ENCODE data around the gene ANO1. TPM values are rescaled to one million over a fixed set of nuclear protein-coding genes. Genes with fewer than 3 reads are reported as not detected.

Gene ANO1
- total RNA-seq, 1 experiment from 2014 or later: 0.86 TPM

- DNase-seq (ENCODE audit: low read depth): no peak
These were observed 59.3 kb downstream of the ANO1 start for GRCh38 chr11:70137383-70137782.

GRCh38 chr11:70138403-70138802 is 60.3 kb downstream of the ANO1 start:
- no peak for DNase-seq (ENCODE audit: low read depth)

GRCh38 chr11:70139785-70140410 is 61.8 kb downstream of the ANO1 start:
- DNase-seq (ENCODE audit: low read depth): no peak

GRCh38 chr11:70140711-70141485 is 62.8 kb downstream of the ANO1 start:
- DNase-seq (ENCODE audit: low read depth): no peak

GRCh38 chr11:70141486-70142220 is 63.5 kb downstream of the ANO1 start:
- no peak for DNase-seq (ENCODE audit: low read depth)

- DNase-seq (ENCODE audit: low read depth): peak; percentile 53
These were observed 64.2 kb downstream of the ANO1 start for GRCh38 chr11:70142221-70142875.

GRCh38 chr11:70144262-70144661 is 66.1 kb downstream of the ANO1 start:
- DNase-seq (ENCODE audit: low read depth): no peak

- DNase-seq (ENCODE audit: low read depth): no peak
These were observed 67.0 kb downstream of the ANO1 start for GRCh38 chr11:70145071-70145470.

GRCh38 chr11:70145841-70146240 is 67.7 kb downstream of the ANO1 start:
- no peak for DNase-seq (ENCODE audit: low read depth)

- no peak for DNase-seq (ENCODE audit: low read depth)
These were observed 68.2 kb downstream of the ANO1 start for GRCh38 chr11:70146299-70146698.

GRCh38 chr11:70146895-70147520 is 68.9 kb downstream of the ANO1 start:
- DNase-seq (ENCODE audit: low read depth): no peak

GRCh38 chr11:70147668-70148067 is 69.6 kb downstream of the ANO1 start:
- DNase-seq (ENCODE audit: low read depth): no peak

- DNase-seq (ENCODE audit: low read depth): no peak
These were observed 73.6 kb downstream of the ANO1 start for GRCh38 chr11:70151671-70152070.

GRCh38 chr11:70153133-70153727 is 75.1 kb downstream of the ANO1 start:
- no peak for DNase-seq (ENCODE audit: low read depth)

GRCh38 chr11:70155386-70155785 is 77.3 kb downstream of the ANO1 start:
- DNase-seq (ENCODE audit: low read depth): no peak

GRCh38 chr11:70156291-70157037 is 78.3 kb downstream of the ANO1 start:
- no peak for DNase-seq (ENCODE audit: low read depth)

GRCh38 chr11:70158201-70158600 is 80.1 kb downstream of the ANO1 start:
- peak; percentile 79 for DNase-seq (ENCODE audit: low read depth)

GRCh38 chr11:70158757-70159389 is 80.8 kb downstream of the ANO1 start:
- no peak for DNase-seq (ENCODE audit: low read depth)

- DNase-seq (ENCODE audit: low read depth): peak; percentile 97
These were observed 81.8 kb downstream of the ANO1 start for GRCh38 chr11:70159627-70160570.
